HG02623 (cell line): ENCODE results near the gene SURF6.
"Not testable (repeated sequence)": the region's sequence is repeated elsewhere in the genome, so short reads cannot be mapped to it uniquely, and the experiment has no call there.

Experiments
- ATAC-seq: cut with Tn5 transposase; IDR thresholded peaks from one replicate; pipeline ENCODE4 v1.9.1; 2021; ENCODE audit warnings: moderate library complexity; ENCODE audit not compliant: unreplicated experiment

The SURF6 gene

GRCh38 chr9:133301253-133302230, 34.4 kb downstream of the SURF6 start:
- no peak for ATAC-seq

- ATAC-seq: not testable (repeated sequence)
Observed at GRCh38 chr9:133299996-133300395, 36.0 kb downstream of the SURF6 start.

GRCh38 chr9:133294257-133294656, 41.7 kb downstream of the SURF6 start:
- ATAC-seq: no peak

GRCh38 chr9:133290751-133291302, 45.2 kb downstream of the SURF6 start:
- no peak for ATAC-seq

- no peak for ATAC-seq
Observed at GRCh38 chr9:133286523-133286922, 49.5 kb downstream of the SURF6 start.

GRCh38 chr9:133285252-133285775, 50.7 kb downstream of the SURF6 start:
- ATAC-seq: no peak

GRCh38 chr9:133284362-133284761, 51.6 kb downstream of the SURF6 start:
- no peak for ATAC-seq

GRCh38 chr9:133283255-133284032, 52.5 kb downstream of the SURF6 start:
- not testable (repeated sequence) for ATAC-seq

GRCh38 chr9:133282464-133283238, 53.3 kb downstream of the SURF6 start:
- ATAC-seq: no peak

- no peak for ATAC-seq
Observed at GRCh38 chr9:133280392-133280791, 55.6 kb downstream of the SURF6 start.
